NCI-H82 treated with DMSO at 0.1 percent for 48 hours (cell line): ENCODE measurements around the gene LONRF2.
"Not testable (repeated sequence)": the region's sequence is repeated elsewhere in the genome, so short reads cannot be mapped to it uniquely, and the experiment has no call there.

Source experiments
- DNase-seq: peaks from one replicate; lab custom pipeline; 2025; ENCODE audit not compliant: unreplicated experiment; lab: John Stamatoyannopoulos, UW

LONRF2 gene

GRCh38 chr2:100321866-100322820 is at the start of gene LONRF2:
LONRF2 (minus strand) TSS chr2:100322501; CDS start chr2:100322093, 408 bp downstream.
- no peak for DNase-seq

DNA sequence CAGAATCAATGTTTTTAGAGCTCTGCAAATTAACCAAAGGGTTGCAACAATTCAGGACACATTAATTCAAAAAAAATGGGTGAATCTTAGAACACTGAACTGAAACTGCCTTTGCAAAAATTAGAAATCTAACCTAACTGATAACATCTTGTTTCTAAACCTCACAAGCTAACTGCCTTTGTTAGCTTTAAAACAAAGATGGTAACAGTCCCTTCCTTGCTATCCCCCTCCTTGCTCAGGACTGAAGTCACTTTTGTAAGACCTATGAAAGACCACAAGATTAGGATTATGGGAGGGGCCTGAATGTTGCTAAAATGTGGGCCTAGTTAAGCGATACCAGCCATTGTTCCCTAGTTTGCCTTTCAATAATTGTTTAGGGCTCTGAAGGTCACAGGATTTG is 44.9 kb upstream of the LONRF2 start:
- DNase-seq = no peak

DNA sequence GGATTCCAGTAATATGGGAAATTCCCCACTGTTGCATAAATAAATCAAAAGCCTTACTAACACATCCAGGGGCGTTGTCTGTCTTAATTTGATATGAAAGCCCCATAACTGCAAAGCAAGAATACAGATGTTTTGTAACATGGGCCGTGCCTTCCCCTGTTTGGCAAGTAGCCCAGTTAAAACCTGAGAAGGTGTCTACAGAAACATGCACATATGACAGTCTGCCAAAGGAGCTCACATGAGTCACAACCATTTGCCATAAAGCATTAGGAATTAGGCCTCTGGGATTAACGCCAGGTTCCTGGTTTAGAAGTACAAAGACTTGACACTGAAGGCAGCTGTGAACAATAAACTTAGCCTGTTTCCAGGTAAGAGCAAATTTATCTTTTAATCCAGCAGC is 43.1 kb upstream of the LONRF2 start:
- DNase-seq = no peak

- not testable (repeated sequence) for DNase-seq
Measured at GRCh38 chr2:100362269-100362668, 40.0 kb upstream of the LONRF2 start.

- no peak for DNase-seq
Measured at GRCh38 chr2:100359576-100359975, 37.3 kb upstream of the LONRF2 start.

DNA sequence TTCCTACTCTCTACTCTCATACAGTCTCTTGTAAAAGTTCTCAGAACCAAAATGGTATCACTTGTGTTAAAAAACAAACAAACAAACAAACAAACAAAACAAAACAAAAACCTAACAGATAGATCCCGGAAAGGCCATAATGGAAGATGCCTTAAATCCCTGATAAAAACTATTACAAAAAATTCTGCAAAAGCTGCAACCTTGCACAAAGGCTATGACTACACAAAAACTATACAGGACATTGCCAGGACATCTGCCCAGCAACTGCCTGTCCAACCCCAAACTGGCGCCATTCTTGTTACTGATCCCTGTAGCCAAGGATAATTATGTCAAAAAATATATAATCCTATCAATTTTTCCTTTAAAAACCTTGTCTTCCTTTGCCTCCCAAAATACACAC is 36.3 kb upstream of the LONRF2 start:
- no peak for DNase-seq

- no peak for DNase-seq
Measured at GRCh38 chr2:100352521-100352920, 30.2 kb upstream of the LONRF2 start.

DNA sequence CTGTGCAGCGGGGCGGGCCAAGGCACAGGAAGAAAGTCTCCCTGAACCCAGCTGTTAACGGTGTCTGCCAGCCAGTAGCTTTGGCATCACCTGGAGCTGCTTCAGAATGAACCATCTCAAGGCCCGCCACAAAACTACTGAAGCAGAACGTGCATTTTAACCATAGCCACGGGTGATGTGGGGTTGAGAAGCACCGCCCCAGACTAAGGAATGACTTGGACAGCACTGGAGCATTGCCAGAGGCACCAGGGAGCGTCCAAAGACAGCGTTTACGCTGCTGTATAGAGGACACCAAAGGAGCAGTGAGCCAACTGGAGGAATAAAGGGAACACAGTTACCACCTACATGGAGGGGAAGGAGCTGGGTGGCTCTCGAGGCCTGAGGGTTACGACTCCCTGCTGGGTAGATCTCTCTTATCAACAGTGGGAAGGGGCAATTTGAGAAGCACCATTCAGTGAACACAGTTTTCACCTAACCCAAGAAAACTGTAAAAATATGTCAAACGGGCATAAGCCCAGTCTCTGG is 28.4 kb upstream of the LONRF2 start:
- DNase-seq = no peak

GRCh38 chr2:100345144-100345543 is 22.8 kb upstream of the LONRF2 start:
- not testable (repeated sequence) for DNase-seq

- DNase-seq = no peak
Measured at GRCh38 chr2:100344433-100344832, 22.1 kb upstream of the LONRF2 start.

- DNase-seq = not testable (repeated sequence)
Measured at GRCh38 chr2:100342466-100342865, 20.2 kb upstream of the LONRF2 start.

DNA sequence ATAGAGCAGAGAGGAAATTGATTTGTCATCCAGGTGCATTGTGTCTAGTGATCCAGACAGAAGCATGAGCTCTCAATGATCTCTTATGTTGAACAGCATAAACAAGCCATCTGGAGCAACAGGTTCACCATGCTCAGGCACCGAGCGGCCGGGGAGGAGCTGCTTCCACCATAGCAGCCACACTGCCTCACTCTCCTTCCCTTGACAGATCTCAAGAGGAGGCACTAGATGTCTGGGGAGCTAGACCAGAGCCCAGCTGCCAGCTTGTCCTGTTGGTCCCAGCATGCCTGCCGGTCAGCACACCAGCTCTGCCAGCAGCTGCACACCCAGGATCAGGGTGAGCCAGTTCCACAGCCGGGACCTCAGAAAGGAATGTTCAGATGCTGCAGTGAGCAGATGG is 17.5 kb upstream of the LONRF2 start:
- no peak for DNase-seq

DNA sequence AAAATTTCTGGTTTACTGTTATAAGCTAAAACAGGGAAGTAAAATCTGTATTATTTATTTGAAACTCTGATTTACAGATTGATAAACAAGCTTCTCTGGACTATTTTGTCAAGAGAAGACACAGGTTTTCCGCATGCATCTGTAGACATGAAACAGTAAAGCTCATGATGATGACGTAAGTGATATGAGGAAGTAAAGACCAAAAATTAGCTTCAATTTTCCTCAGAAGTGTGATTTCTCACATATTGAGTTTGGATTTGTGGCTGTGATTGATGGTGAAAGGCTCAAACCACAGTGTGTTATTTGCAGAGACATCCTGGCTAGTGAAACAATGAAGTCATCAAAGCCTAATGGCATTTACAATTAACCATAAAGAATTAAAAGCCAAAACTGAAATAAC is 12.6 kb upstream of the LONRF2 start:
- no peak for DNase-seq

DNA sequence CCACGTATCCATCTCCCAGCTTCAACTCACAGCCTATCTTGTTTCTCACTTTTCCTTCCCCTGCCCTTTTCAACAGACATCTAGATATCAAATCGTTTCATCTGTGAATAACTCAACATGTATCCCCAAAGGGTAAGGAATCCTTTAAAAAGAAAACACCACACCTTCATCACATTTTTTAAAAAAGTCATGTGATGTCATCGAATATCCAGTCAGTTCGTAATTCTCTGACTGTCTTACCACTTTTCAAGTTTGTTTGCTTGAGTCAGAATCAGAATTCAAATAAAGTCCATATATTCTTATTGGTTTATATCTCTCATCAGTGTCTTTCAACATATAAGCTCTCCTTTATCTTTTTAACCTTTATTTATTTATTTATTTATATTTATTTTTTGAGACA is 5.4 kb upstream of the LONRF2 start:
- DNase-seq = no peak

GRCh38 chr2:100321179-100321865 is 979 bp downstream of the LONRF2 start:
- no peak for DNase-seq

DNA sequence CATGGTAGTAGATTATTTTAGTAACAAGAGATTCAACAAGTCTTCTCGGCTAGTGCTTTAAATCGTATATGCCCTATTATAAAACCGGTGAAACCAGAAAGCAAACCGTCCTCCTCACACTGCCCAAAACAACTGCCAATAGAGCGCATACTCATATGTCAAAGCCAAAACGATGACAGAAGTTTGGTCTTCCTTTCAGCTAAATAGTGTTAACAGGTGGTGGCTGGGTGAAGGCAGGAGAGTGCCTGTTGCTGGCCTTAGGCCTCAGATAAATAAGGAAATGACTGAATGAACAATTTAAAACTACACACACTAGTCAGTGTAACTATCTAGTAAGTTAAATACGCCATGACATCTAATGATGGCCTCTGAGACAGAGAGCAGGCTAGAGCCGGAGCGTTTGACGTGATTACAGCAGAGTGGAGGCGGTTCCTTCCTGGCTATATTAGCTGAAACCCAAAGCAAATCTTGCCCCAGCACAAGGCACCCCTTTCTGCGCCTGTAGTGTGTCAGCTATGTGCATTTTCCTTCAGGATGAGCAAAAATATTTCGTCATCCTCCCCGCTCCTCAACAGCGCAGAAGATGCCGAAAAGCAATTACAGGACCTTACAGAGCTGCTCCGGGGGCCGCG is 1.6 kb downstream of the LONRF2 start:
- no peak for DNase-seq

DNA sequence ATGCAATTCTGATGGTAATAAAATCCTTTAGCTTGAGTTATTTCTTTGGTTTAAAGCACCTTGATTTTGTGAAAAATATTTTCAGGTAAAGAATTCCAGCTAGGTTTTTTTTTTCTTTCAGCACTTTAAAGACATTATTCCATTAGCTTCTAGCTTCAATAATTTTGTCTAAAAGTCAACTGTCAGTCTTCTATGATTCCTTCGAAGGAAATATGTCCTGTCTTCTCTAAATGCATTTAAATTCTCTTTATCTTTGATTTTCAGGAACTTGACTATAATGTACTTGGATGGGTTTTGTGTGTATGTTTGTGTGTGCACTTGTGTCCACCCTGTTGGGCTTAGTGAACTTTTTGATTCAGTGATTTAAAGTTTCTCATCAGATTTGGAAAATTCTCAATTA is 4.7 kb downstream of the LONRF2 start:
- no peak for DNase-seq

- no peak for DNase-seq
Measured at GRCh38 chr2:100309973-100310719, 12.2 kb downstream of the LONRF2 start.

- DNase-seq = no peak
Measured at GRCh38 chr2:100309311-100309710, 13.0 kb downstream of the LONRF2 start.

DNA sequence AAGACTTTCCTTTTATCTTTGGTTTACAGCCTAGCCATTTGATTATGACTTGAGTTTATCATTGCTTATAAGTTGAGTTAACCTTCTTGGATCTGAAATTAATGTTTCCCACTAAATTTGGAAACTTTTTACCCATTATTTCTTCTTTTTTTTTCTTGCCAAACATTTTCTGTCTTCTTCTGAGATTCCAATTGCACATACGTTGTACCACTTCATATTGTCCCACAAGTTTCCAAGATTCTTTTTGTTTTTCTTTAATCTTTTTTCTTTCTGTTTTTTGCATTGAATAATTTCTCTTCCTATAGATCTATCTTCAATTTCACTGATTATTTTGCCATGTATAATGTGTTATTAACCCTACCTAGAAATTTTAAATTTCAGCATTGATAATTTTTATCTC is 18.6 kb downstream of the LONRF2 start:
- no peak for DNase-seq

GRCh38 chr2:100302585-100302892 is 19.8 kb downstream of the LONRF2 start:
- DNase-seq = no peak
